Dedifferentiated amniotic fluid mesenchymal stem cell (primary cell): Measurements from ENCODE around the gene CCDC88C.
"Not testable (repeated sequence)": the region's sequence is repeated elsewhere in the genome, so short reads cannot be mapped to it uniquely, and the experiment has no call there.

ENCODE experiments used
- DNase-seq: peaks from one replicate; pipeline ENCODE4 v3.0.0-alpha.2; 2016; ENCODE audit errors: extremely low spot score

CCDC88C gene

DNA sequence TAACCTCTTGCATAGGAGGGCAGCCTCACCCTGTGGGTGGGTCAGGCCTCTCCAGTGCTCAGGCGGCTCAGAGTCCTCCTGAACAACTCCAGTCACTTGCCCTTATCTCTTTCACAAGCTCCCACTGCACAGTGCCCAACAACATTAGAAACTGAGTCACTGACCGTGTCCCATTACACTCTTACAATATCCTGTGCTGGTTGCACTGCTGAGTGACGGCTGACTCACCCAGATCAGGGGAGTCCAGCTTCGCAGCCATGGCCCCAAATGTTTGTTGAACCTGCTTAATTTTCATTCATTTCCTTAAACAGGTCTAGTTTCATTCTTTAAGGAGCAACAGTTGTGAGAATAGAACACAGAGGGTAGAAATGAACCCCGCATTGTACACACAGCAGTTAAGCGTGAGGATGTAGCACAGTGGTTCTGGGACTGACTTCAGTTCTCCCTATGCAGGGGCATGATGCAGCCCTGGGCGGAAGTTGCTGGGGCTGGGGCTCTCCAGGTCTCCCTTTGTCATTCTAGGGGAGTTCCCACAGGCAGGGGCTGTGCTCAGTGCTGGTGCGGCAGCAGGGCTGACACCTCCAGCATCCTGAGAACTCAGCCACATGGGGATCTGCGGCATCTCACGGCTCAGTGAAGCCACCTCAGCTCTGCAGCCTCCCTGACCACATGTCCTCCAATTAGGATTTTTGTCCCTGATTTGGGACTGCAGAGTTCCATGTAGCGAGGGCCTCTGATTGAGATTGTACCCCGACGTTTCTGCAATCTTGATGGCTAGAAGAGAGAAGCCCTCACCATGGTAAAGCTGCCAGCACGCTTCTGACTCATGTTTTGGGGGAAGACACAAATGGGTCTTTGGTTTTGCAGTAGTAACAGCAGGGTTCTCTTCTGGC, 189.3 kb downstream of the CCDC88C start:
- peak; percentile 16 for DNase-seq

- no peak for DNase-seq
Measured at GRCh38 chr14:91227183-91227628, 190.4 kb downstream of the CCDC88C start.

DNA sequence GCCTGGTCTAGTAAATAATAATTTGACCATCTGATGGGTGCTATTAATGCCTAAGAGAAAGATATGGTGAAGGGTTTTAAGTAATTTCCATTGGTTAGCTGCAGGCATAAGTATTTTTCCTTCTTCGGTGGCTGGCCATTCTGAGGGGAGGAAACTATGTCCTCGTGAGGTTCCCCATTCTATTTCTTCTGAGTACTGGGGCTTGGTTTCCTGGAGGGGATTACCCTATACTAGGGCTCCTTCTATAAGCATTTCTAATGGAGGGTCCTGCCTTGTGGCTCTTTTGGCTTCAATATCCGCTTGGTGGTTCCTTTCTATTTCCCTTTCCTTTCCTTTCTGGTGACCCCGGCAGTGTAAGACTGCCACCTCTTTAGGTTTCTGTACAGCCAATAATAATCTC, 191.3 kb downstream of the CCDC88C start:
- DNase-seq = not testable (repeated sequence)

- no peak for DNase-seq
Measured at GRCh38 chr14:91225025-91225424, 192.6 kb downstream of the CCDC88C start.

DNA sequence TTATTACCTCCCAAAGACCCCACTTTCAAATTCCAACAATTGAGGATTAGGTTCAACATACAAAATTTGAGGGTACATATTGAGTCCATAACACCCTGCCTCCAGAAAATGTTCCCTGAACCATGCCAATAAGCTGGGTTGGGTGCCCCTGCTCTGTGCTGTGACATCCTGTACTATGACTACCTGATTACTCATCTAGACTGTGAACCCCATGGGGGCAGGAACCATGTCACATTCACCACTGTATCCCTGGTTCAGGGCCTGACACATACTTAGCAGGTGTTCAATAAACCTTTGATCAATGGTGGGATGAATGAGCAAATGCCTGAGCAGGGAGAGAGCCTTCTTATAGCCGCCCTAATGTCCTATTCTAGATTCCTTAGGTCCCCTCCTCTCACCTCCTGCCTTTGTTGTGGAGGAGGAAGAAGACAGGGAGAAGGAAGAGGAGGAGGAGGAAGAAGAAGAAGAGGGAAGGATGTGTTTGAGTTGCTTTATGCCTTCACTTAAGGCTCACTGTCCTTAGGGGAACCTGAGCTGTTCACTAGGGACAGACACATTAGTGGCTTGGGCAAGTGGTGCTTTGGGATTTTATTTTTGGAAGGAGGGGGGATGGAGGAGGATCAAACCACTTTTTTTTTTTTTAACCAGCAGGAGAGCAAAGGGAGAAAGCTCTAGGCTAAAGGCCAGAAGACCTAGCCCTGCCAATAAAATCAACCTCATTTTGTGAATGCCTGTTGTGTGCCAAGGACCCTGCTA, 194.4 kb downstream of the CCDC88C start:
- no peak for DNase-seq
